ENCODE results near the gene ALPI.
"Not testable (repeated sequence)": the region's sequence is repeated elsewhere in the genome, so short reads cannot be mapped to it uniquely, and the experiment has no call there.

Gene ALPI

GRCh38 chr2:232420463-232421188 lies 35.3 kb upstream of the ALPI start:
- DNase-seq (ENCODE audit: low read depth in 2 of 2), result no peak

- no peak for DNase-seq (ENCODE audit: low read depth in 2 of 2)
Observed at GRCh38 chr2:232421189-232421785, 34.7 kb upstream of the ALPI start.

- DNase-seq (ENCODE audit: low read depth in 2 of 2), result no peak
Observed at GRCh38 chr2:232422051-232422450, 33.9 kb upstream of the ALPI start.

- not testable (repeated sequence) for DNase-seq (ENCODE audit: low read depth in 2 of 2)
Observed at GRCh38 chr2:232422996-232423395, 33.0 kb upstream of the ALPI start.

GRCh38 chr2:232423407-232423806 lies 32.5 kb upstream of the ALPI start:
- DNase-seq (ENCODE audit: low read depth in 2 of 2), result not testable (repeated sequence)

- DNase-seq (ENCODE audit: low read depth in 2 of 2), result no peak
Observed at GRCh38 chr2:232431705-232432590, 24.0 kb upstream of the ALPI start.

GRCh38 chr2:232432598-232433184 lies 23.3 kb upstream of the ALPI start:
- no peak for DNase-seq (ENCODE audit: low read depth in 2 of 2)

- not testable (repeated sequence) for DNase-seq (ENCODE audit: low read depth in 2 of 2)
Observed at GRCh38 chr2:232433622-232434021, 22.3 kb upstream of the ALPI start.

- DNase-seq (ENCODE audit: low read depth in 2 of 2), result no peak
Observed at GRCh38 chr2:232434091-232434490, 21.9 kb upstream of the ALPI start.

- DNase-seq (ENCODE audit: low read depth in 2 of 2), result no peak
Observed at GRCh38 chr2:232434563-232435374, 21.2 kb upstream of the ALPI start.

GRCh38 chr2:232435375-232435648 lies 20.6 kb upstream of the ALPI start:
- no peak for DNase-seq (ENCODE audit: low read depth in 2 of 2)

- no peak for DNase-seq (ENCODE audit: low read depth in 2 of 2)
Observed at GRCh38 chr2:232435805-232436204, 20.1 kb upstream of the ALPI start.

- DNase-seq (ENCODE audit: low read depth in 2 of 2), result no peak
Observed at GRCh38 chr2:232436381-232437194, 19.4 kb upstream of the ALPI start.

GRCh38 chr2:232437195-232437571 lies 18.8 kb upstream of the ALPI start:
- DNase-seq (ENCODE audit: low read depth in 2 of 2), result no peak

- DNase-seq (ENCODE audit: low read depth in 2 of 2), result no peak
Observed at GRCh38 chr2:232438091-232438490, 17.9 kb upstream of the ALPI start.

GRCh38 chr2:232438951-232439757 lies 16.8 kb upstream of the ALPI start:
- DNase-seq (ENCODE audit: low read depth in 2 of 2), result no peak

- no peak for DNase-seq (ENCODE audit: low read depth in 2 of 2)
Observed at GRCh38 chr2:232439758-232440135, 16.2 kb upstream of the ALPI start.

GRCh38 chr2:232440220-232441018 lies 15.5 kb upstream of the ALPI start:
- peak; percentile 56 to 66 for DNase-seq (ENCODE audit: low read depth in 2 of 2)

- no peak for DNase-seq (ENCODE audit: low read depth in 2 of 2)
Observed at GRCh38 chr2:232441147-232441651, 14.8 kb upstream of the ALPI start.
